Stimulated activated CD4-positive, alpha-beta T cell treated with anti-CD3 and anti-CD28 coated beads, Interleukin-12 subunit alpha, Interleukin-12 subunit beta, amount 100 ng/mL, for 48 hours (primary cell): ENCODE measurements around the gene SNAP29.
"Not testable (repeated sequence)": the region's sequence is repeated elsewhere in the genome, so short reads cannot be mapped to it uniquely, and the experiment has no call there.

Experiments
- DNase-seq, 3 donors: peaks; one replicate each; pipeline ENCODE4 v3.0.0-alpha.2; 2020; ENCODE audit warnings: low read depth in 2 of 3, low spot score in 1 of 3

SNAP29 gene

DNA sequence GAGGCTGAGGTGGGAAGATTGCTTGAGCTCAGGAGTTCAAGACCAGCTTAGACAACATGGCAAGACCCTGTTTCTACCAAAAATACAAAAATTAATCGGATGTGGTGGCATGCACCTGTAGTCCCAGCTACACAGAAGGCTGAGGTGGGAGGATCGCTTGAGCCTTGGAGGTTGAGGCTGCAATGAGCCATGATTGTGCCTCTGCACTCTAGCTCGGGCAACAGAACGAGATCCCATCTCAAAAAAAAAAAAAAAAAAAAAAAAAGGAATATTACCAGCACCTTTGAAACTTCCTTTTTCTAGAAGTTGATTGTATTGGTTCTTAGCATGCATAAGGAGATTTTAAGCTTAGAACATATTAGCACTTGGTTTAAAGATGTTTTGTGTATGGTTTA is 69.8 kb downstream of the SNAP29 start:
- no peak for DNase-seq

- DNase-seq: no peak
These were observed 71.2 kb downstream of the SNAP29 start for GRCh38 chr22:20930004-20930403.

DNA sequence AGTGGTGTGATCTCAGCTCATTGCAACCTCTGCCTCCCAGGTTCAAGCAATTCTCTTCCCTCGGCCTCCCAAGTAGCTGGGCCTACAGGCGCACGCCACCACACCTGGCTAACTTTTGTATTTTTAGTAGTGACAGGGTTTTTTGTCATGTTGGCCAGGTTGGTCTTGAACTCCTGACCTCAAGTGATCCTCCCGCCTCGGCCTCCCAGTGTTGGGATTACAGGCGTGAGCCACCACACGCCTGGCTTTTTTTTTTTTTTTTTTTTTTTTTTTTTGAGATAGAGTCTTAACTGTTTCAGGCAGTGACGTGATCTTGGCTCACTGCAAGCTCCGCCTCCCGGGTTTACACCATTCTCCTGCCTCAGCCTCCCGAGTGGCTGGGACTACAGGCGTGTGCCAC is 71.6 kb downstream of the SNAP29 start:
- DNase-seq: not testable (repeated sequence)

DNA sequence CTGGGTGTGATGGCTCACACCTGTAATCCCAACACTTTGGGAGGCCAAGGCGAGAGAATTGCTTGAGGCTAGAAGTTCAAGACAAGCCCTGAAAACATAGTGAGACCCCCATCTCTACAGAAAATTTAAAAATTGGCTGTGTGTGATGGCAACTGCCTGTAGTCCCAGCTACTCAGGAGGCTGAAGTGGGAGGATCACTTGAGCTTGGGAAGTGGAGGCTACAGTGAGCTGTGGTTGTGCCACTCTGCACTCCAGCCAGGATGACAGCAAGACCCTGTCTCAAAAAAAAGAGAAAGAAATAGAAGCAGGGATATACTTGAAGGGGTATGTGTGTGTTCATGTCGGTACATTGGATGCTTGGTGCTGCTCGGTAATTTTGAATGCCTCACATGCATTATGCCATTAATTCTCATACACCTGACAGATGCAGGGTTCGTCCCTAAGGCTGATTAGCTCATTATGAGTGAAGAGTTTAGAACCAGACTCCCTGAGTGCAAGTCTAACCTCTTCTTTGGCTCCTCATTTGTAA is 72.4 kb downstream of the SNAP29 start:
- DNase-seq: no peak

- no peak for DNase-seq
These were observed 75.1 kb downstream of the SNAP29 start for GRCh38 chr22:20933910-20934309.

DNA sequence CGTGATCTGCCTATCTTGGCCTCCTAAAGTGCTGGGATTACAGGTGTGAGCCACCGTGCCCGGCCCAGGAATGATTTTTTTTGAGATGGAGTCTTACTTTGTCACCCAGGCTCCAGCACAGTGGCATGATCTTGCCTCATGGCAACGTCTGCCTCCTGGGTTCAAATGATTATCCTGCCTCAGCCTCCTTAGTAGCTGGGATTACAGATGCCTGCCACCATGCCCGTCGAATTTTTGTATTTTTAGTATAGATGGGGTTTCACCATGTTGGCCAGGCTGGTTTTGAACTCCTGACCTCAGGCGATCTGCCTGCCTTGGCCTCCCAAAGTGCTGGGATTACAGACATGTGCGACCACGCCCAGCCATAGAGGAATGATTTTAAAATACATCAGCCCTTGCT is 76.2 kb downstream of the SNAP29 start:
- not testable (repeated sequence) for DNase-seq

DNA sequence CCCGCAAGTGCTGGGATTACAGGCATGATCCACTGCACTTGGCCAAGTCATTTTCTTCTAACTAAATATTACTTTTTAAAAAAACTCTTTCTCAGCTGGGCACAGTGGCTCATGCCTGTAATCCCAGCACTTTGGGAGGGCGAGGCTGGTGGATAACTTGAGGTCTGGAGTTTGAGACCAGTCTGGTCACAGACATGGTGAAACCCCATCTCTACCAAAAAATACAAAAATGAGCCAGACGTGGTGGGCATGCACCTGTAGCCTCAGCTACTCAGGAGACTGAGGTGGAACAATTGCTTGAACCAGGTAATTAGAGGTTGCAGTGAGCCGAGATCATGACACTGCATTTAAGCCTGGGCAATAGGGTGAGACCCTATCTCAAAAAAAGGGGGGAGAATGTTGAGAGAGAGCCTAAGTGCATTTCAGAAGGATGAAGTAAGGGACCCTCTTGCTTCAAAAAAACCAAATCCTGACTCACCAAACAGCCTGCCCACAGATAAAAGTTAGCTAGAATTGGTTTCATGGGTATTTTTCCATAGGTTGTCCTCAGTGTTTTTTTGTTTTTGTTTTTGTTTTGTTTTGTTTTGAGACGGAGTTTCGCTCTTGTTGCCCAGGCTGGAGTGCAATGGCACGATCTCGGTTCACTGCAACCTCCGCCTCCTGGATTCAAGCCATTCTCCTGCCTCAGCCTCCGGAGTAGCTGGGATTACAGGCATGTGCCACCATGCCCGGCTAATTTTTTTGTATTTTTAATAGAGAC is 77.2 kb downstream of the SNAP29 start:
- DNase-seq: not testable (repeated sequence)

- no peak for DNase-seq
These were observed 78.4 kb downstream of the SNAP29 start for GRCh38 chr22:20937031-20937793.

- no peak for DNase-seq
These were observed 79.2 kb downstream of the SNAP29 start for GRCh38 chr22:20937794-20938671.

GRCh38 chr22:20939457-20940185 is 80.8 kb downstream of the SNAP29 start:
- not testable (repeated sequence) for DNase-seq

DNA sequence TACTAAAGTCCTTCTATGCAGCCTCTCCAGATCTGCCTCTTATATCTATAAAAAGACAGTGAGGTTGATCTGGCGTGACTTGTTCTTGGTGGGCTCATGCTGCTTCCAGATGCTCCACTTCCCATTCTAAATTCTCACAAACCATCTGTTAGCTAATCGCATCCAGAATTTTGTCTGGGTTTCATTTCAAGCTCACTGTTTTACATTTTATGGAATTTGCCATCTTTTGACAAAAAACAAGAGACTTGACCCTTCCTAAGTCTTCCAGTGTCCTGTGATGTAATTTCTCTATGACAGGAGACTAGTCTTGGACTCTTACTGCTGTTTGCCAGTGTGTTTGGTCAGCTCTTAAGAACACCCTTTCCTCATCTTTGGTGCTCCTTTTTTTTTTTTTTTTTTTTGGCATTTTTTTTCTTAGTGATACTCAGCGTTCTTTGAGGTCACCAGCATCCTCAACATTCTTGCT is 81.4 kb downstream of the SNAP29 start:
- no peak for DNase-seq
